HL-60 (cell line): ENCODE measurements around the gene CXCR5. TPM values are rescaled to one million over a fixed set of nuclear protein-coding genes. Genes with fewer than 3 reads are reported as not detected.

Experiments used
- DNase-seq, 2 experiments: peaks; one replicate each; pipeline ENCODE4 v3.0.0-alpha.2; 2010 to 2020; ENCODE audit warnings: low read depth in 1 of 2, low spot score in 1 of 2
- H3K27ac ChIP-seq: fragments of 250-450 bp; sonication (Bioruptor Pico); replicated peaks from 2 replicates; pipeline ENCODE4 v1.5.1; 2020; ENCODE audit warnings: mild to moderate bottlenecking, moderate library complexity
- H3K27me3 ChIP-seq: fragments of 250-450 bp; sonication (Bioruptor Pico); 2 replicates; pipeline ENCODE4 v1.5.1; 2021; ENCODE audit warnings: mild to moderate bottlenecking, moderate library complexity; ENCODE audit not compliant: insufficient read depth, poor library complexity, severe bottlenecking
- H3K4me3 ChIP-seq: replicated peaks from 2 replicates; pipeline ENCODE4 v1.5.1; 2011; ENCODE audit warnings: mild to moderate bottlenecking, control low read depth, low read length; ENCODE audit not compliant: insufficient read depth
- CTCF ChIP-seq: IDR thresholded peaks from one replicate; pipeline ENCODE4 v1.5.1; 2011; ENCODE audit warnings: low read length, control low read depth, inconsistent platforms; ENCODE audit not compliant: insufficient read depth
- GABPA ChIP-seq: IDR thresholded peaks from 2 replicates; pipeline ENCODE4 v1.6.1; 2012; ENCODE audit warnings: low read depth
- POLR2AphosphoS5 ChIP-seq: IDR thresholded peaks from 2 replicates; pipeline ENCODE4 v1.6.1; 2012; ENCODE audit warnings: low read depth
- REST ChIP-seq: IDR thresholded peaks from 2 replicates; pipeline ENCODE4 v1.6.1; 2012; ENCODE audit warnings: low read depth; ENCODE audit not compliant: insufficient replicate concordance
- SPI1 ChIP-seq: IDR thresholded peaks from 2 replicates; pipeline ENCODE4 v1.6.1; 2012; ENCODE audit warnings: low read depth, mild to moderate bottlenecking, borderline replicate concordance
- microRNA-seq: library from miRNA; unstranded; fragments of <30 nt; microRNA quantifications from one replicate; pipeline ENCODE4, GENCODE V29; 2018

Gene CXCR5

GRCh38 chr11:118947091-118947490 lies 63.4 kb downstream of the CXCR5 start:
- Histone ChIP-seq H3K27ac (no peak overlapping the region), H3K4me3 (no peak overlapping the region), H3K27me3 (no peaks in the 10 kb centered on the region)
- no peak for DNase-seq
- TF ChIP-seq SPI1 (no peak), POLR2AphosphoS5 (no peak), GABPA (no peak), REST (no peak), CTCF (no peak)

Small RNA genes within 50 kb of the gene (microRNA-seq; reads per million reads assigned to microRNA genes)
- gene MIR4492 = not detected
